RPMI7951 (cell line): ENCODE data around the gene VWA5A. TPM values are rescaled to one million over a fixed set of nuclear protein-coding genes. Genes with fewer than 3 reads are reported as not detected.
A peak's percentile ranks its signal among the peaks of the same experiment; 100 is the strongest.
"Not testable (repeated sequence)": the region's sequence is repeated elsewhere in the genome, so short reads cannot be mapped to it uniquely, and the experiment has no call there.

Source experiments
- DNase-seq: peaks from one replicate; pipeline ENCODE4 v3.0.0-alpha.2; 2012; ENCODE audit warnings: low read depth
- total RNA-seq: library from RNA; depleted of rRNA; stranded (reverse); fragments of >200 nt; shearing (Covaris generic); gene quantifications from 2 replicates; pipeline ENCODE4 v1.2.3, GENCODE V29; 2014; rRNA removed

Gene VWA5A
- total RNA-seq, 1 experiment from 2014 or later = 1.8 TPM

DNA sequence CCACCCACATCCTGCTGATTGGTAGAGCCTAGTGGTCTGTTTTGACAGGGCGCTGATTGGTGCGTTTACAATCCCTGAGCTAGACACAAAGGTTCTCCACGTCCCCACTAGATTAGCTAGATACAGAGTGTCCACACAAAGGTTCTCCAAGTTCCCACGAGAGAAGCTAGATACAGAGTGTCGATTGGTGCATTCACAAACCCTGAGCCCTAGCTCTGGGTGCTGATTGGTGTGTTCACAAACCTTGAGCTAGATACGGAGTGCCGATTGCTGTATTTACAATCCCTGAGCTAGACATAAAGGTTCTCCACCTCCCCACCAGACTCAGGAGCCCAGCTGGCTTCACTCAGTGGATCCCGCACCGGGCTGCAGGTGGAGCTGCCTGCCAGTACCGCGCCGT, 55.1 kb downstream of the VWA5A start:
- DNase-seq = not testable (repeated sequence)

DNA sequence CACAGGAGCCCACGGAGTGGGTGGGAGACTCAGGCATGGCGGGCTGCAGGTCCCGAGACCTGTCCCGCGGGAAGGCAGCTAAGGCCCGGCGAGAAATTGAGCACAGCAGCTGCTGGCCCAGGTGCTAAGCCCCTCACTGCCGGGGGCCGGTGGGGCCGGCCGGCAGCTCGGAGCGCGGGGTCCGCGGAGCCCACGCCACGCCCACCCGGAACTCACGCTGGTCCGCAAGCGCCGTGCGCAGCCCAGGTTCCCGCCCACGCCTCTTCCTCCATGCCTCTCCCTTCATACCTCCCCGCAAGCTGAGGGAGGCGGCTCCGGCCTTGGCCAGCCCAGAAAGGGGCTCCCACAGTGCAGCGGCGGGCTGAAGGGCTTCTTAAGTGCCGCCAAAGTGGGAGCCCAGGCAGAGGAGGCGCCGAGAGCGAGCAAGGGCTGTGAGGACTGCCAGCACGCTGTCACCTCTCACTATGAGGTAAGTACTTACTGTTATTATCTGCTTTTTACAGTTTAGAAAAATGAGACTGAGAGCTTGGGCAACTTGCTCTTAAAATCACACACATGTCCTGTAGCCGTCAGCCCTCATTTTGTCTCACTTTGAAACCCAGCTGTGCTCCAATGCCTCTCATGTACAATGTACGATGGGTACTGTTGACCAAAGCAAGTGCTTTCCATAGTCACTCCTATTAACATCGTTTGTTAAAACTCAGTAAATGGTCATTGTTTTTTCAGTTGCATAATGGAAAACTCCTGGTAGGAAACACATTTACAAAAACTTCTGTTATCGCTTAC, 55.7 kb downstream of the VWA5A start:
- no peak for DNase-seq

DNA sequence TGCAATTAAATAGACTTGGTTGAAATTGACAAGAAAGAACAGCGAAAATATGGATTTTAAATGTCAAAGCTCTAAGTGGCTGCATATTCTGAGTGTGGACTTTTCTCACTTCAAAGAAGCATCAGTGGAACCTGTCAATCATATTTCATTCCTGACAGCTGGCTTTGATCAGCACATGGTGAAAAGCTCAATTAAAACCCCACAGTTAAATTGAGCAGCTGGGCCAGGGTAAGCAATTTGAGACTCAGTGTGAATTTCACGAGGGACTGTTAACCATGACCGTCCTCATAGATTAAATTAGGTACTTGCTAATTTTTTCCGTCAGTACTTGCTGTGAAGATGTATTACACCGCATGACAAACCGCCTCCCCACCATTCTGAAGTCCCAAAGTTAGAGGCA, 56.9 kb downstream of the VWA5A start:
- DNase-seq = no peak

DNA sequence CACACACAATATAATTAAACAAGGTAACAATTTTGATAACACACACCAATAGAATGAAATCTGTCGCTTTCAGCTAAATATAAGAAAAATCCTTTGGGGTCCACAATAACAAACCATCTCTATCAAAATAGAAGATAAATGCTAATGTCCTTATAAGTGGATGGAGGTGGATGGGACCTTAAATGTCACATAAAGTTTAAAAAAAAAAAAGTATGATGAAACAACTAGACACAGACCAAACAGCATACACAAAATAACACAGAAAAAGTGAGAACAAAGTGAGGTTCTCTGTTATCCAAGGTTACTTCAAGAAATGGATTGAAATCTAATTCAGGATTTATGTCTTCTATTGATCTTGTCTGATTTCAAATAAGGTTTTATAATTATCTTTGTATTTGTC, 57.3 kb downstream of the VWA5A start:
- DNase-seq = no peak

DNA sequence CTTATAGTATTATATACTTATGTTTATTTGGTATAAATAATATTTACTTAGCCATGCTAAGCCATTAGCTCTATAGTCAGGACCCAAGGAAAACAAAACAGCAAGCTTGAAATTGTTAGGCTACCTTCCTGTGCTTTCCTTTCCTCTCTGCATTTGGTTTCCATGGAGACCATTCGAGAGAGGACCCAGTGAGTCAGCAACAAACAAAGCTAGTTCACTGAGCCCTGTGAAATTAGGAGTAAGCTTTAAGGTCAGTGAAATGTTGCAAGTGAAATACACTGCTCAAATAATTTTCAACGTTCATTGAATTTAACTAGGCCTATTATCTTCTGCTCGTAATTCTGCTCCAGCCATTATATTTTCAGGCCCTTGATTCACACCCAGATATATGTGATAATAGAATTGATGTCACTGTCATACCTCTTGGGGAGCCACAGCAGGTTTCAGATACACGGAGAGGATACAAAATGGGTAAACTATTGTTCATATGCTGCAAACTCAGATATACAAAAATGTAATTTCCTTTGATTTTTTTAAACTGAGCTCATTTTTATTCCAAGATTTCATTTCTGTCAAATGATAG, 58.8 kb downstream of the VWA5A start:
- peak; percentile 58 for DNase-seq

DNA sequence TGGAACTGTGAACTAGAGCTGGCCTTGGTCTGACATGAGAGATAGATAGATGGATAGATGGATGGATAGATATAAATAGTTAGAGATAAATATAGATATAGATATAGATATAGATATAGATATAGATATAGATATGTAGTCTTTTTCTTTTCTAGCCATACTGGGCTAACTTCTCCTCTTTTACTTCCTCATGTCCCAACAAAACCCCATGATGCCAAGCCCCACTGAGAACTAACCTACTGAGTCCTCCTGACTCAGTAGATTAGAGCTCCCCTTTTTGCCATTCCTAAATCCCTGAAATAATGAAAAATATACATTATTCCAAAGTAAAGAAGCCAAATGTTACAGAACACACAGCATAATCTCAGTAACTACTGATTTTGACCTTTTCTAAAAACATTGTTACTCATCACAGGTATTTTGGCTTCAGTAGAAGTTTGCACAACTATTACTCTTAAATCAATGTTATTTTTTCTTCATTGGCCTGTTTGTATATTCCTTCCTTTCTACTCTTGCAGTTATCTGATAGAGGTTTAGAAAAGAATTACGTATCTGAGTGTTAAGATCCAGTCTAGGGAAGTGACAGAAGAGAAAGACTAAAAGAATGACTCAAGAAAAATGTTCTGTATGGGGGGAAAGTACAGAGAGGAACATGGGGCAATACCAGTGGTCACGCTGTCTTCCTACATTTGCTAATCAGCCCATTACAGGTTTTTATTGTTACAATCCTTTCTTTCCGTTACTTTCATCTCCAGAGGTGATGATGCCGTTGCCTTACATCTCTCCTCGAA, 61.9 kb downstream of the VWA5A start:
- DNase-seq = no peak

DNA sequence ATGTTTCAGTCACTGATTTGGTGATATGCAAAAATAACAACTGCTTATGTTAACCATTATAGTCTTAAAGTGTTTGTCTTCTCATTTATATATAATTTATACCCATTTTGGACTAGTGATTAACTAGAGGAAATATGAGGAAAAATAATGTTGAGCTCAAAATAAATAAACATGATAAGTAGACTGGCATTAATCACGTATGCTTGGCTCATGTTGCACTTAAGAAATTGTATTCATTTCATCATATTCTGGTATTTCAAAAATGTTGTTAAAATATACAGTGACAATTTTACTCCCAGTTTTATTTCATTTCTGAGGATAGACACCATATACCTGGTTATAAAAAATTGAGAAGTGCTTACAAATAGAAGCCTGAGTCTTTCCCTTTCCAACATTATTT, 64.1 kb downstream of the VWA5A start:
- DNase-seq = no peak

DNA sequence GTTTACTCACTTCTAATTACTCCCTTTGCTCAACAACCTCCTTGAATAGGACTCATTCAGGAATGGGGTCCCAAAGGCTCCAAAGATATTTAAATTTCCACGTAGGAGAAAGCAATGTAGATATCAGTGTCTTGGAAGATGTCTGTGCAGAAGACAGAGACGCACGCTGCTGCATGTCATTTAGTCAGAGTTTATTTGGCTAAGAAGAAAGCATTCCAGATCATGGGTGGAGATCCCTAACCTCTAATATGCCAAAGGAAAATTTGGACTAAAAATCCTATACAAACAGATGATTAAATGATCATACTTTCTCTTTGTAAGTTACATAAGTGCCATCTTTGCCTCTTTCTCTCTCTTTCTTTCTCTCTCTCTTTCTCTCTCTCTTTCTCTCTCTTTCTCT, 67.8 kb downstream of the VWA5A start, which contains the start of gene OR10D3:
TSS of gene OR10D3 (plus strand) at position 278 of the 400 bp plus-strand sequence. CDS start 1,925 bp downstream, outside the sequence.
- DNase-seq = no peak

DNA sequence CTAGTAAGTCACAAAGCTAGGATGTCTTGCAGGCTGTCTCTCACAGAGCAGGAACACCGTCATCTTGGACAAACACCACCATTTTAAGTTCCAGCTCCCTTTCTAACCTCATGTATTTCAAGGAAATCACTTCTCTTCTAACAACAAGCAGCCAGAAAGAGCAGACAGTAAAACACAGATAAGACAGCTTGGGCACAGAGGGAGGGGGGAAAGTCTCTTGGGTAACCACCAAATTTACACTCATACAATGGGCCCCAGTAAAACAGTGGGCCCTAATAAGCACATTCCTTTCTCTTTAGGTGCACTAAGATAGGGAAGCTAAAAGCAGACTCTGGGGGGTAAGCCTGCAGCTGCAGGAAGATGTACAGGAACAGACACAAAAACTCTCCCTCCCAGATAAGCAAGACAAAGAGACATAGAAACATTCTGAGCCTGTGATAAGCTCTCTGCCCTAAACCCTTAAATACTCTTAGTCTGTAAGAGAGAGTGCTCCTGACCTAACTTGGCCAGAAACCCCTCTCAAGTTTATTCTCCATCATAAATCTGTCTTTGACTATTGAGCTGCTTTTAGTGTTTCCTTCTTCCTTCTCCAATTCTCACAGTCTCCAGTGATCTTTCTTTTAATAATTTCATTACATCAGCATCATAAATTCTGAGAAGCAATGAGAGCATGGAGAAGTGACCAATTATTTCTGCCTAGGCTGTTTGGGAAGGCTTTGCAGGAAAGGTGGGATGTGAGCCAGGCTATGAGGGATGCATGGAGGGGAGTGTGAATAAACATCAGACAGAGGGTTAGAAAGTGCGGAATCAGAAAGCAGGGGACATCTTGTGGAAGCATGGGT, 75.3 kb downstream of the VWA5A start:
- no peak for DNase-seq

DNA sequence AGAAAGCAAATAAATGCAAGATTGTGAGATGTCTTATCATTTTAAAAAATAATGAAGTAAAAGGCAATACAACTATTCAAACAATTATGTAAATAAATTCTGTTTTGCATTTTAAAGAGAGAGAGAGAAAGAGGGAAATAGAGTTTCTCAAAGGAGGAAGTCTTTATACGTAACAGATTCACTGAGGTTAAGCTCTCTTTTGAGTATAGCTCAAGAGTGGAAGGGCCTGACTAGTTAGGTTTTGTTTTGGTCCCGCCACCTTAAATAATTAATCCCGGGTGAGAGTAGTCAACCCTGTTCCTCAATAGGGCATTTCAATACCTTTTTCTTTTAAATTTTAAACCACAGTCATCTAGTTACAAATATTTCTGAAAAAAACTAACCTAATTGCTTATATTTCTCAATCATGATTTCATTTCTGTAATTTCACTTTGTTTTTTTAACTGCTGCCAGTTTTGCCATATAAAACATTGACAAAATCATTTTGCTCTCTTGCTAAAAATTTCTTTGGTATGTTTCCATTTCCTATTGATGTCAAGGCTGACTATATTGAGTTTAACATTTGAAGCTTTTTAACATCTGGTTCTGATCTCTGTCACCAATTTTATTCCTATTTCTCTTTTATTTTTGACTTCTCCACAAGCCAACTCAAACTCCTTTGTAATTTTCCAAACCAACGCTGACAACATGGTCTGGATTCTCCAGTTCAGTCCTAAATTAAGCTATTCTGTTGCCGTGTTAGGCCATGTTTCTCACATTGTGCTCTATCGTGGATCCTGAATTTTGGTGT, 78.2 kb downstream of the VWA5A start:
- DNase-seq = no peak

DNA sequence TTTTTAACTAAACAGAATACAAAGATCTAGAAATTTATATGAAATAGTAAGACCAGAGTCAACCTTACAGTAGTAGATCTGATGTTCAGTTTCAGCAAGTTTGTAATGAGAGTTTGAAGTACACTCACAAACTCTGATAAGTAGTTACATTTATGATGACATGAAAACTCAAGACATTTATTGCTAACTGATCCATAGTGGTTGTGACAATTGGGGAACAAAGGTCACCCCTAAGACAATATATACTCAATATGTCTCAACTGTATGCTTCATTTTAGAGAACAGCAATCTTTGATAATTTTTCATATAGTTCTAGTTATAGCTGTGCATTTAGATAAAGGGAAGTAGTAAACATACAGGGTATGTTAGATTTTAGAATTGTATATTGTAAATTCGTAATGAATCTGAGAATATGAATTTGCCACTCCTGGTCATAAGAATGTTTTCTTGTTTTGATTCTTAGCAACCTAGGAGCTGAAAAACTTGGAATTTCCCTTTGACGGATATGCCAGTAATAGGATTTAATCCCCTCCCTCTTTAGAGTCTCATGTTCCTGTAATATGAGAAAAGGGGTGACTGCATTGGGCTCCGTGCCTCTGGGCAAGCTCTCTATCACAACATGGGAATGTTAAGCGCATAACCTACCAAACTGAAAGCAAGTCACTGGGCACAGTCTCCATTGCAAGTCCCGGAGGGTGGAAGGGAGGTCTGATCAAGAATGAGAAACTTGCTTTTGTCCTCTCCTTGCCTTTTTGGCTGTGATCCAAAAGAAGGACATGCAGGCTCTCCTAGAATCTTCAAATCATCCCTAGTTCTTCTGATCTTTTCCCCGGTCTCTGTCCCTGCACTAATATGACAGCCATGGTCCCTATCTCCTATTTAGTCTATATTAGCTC, 79.3 kb downstream of the VWA5A start:
- DNase-seq = peak; percentile 24

DNA sequence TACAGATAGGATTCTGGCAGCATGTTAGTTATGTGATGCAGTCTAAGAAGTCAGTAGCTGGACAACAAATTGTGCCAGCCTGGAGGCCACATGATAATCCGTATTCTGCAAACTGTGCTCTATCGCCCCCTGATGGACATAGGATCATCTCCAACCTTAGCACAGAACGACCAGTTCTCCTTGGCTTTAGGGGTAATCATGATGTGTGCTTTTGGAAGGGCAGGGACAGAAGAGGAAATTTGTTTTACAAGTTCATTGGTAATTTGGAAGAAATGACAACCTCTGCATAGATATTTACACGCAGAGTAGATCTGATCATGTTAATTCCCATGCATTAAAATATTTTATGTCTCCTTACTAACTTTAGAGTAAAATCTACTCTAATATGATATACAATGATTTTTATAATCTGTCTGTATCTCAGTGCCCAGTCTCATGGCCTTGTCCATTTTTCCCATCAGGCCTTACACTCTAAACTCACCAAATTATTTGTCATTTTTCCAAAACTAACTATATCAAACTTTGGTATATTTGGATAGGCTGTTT, 80.0 kb downstream of the VWA5A start:
- peak; percentile 57 for DNase-seq

Other genes starting within 250 kb of the VWA5A start
- not detected in 2 replicates for gene TMEM225, start 229.8 kb upstream of the VWA5A start, total RNA-seq
- gene OR8D4, start 213.3 kb upstream of the VWA5A start, total RNA-seq = not detected in 2 replicates
- not detected in 2 replicates for gene OR4D5, start 175.8 kb upstream of the VWA5A start, total RNA-seq
- gene OR6T1, start 171.6 kb upstream of the VWA5A start, total RNA-seq = not detected in 2 replicates
- gene OR10S1, start 137.7 kb upstream of the VWA5A start, total RNA-seq = not detected in 2 replicates
- gene OR10G6, start 120.3 kb upstream of the VWA5A start, total RNA-seq = not detected in 2 replicates
- gene OR10G4, start 102.5 kb upstream of the VWA5A start, total RNA-seq = not detected in 2 replicates
- gene OR10G9, start 92.4 kb upstream of the VWA5A start, total RNA-seq = not detected in 2 replicates
- not detected in 2 replicates for gene OR10G8, start 88.7 kb upstream of the VWA5A start, total RNA-seq
- not detected in 2 replicates for gene OR10G7, start 74.1 kb upstream of the VWA5A start, total RNA-seq
- gene OR10D3, start 67.9 kb downstream of the VWA5A start, total RNA-seq = not detected in 2 replicates
- gene OR8G1, start 125.6 kb downstream of the VWA5A start, total RNA-seq = not detected in 2 replicates
- not detected in 2 replicates for gene OR8G5, start 140.9 kb downstream of the VWA5A start, total RNA-seq
- gene OR8D1, start 198.5 kb downstream of the VWA5A start, total RNA-seq = not detected in 2 replicates
- gene OR8D2, start 204.7 kb downstream of the VWA5A start, total RNA-seq = not detected in 2 replicates